GM12865 (cell line): ENCODE measurements around the gene LAMB4.

Experiments
- DNase-seq: peaks from one replicate; pipeline ENCODE4 v3.0.0; 2010; ENCODE audit warnings: low read depth
- H3K4me3 ChIP-seq: 2 replicates; pipeline ENCODE4 v1.5.1; 2011; ENCODE audit warnings: mild to moderate bottlenecking, low read depth, low read length, control low read depth
- TF ChIP-seq, protein P1 (sequence below): IDR thresholded peaks from 2 replicates; pipeline ENCODE4 v1.5.1; 2011; ENCODE audit warnings: low read length, control low read depth, low read depth, inconsistent platforms; ENCODE audit not compliant: insufficient read depth; ENCODE audit errors: missing control alignments

The LAMB4 gene

DNA sequence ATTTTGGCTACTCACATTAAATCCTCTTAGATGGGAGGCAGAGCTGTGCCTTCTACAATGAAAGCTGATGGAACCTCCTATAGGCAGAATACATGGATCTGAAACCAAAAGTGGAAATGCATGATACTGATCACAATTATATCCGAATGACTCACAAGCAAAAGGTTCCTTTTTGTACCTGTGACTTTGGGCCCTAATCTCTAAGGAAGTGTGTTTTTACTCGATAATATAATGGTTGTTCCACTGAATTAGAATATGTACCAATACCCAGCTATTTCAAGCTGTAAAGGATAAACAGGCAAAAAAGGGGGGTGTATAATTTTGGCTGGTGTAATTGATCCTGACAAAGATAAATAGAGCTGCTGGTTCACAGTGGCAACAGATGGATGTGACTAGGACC lies 109.6 kb downstream of the LAMB4 start:
- TF ChIP-seq, protein P1, sequence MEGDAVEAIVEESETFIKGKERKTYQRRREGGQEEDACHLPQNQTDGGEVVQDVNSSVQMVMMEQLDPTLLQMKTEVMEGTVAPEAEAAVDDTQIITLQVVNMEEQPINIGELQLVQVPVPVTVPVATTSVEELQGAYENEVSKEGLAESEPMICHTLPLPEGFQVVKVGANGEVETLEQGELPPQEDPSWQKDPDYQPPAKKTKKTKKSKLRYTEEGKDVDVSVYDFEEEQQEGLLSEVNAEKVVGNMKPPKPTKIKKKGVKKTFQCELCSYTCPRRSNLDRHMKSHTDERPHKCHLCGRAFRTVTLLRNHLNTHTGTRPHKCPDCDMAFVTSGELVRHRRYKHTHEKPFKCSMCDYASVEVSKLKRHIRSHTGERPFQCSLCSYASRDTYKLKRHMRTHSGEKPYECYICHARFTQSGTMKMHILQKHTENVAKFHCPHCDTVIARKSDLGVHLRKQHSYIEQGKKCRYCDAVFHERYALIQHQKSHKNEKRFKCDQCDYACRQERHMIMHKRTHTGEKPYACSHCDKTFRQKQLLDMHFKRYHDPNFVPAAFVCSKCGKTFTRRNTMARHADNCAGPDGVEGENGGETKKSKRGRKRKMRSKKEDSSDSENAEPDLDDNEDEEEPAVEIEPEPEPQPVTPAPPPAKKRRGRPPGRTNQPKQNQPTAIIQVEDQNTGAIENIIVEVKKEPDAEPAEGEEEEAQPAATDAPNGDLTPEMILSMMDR = no peak
- no peak for DNase-seq
- no peak overlapping the region for H3K4me3 ChIP-seq

DNA sequence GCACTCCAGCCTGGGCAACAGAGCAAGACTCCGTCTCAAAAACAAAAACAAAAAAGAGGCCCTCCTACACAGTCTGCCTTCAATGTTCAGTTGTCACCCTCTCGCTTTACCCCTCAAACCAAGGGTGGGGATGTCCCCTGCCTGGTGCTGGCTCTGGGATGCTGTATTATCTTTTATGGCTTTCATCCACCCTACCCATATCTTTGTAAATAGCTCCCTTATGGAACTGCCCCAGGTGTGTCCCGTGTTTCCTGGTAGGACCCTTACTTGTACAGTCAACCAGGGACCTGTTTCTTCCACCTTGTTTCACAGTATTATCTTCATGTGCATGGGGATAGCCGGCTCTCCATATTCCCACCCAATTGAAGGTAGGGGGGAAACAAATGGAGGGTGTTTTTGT lies 111.5 kb downstream of the LAMB4 start:
- H3K4me3 ChIP-seq = no peak overlapping the region
- TF ChIP-seq, protein P1 = no peak
- DNase-seq = no peak

DNA sequence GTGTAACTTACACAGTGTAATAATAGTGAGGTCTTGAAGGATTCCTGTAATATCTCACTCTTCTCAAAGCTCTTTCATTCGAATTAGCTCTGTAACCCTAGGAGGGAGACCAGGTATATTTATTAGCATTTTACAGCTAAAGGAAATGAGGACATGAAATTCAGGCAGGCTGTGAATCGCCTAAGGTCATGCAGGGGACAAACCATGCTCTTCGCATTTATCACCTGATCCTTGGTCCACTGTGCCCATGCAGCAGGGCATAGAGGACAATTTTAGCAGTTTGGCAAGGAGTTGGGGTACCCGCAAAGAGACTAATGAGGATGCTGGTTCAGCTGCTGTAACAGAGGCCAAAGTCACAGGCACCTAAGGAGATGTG lies 112.4 kb downstream of the LAMB4 start:
- H3K4me3 ChIP-seq = no peak overlapping the region
- TF ChIP-seq, protein P1 = no peak
- no peak for DNase-seq

DNA sequence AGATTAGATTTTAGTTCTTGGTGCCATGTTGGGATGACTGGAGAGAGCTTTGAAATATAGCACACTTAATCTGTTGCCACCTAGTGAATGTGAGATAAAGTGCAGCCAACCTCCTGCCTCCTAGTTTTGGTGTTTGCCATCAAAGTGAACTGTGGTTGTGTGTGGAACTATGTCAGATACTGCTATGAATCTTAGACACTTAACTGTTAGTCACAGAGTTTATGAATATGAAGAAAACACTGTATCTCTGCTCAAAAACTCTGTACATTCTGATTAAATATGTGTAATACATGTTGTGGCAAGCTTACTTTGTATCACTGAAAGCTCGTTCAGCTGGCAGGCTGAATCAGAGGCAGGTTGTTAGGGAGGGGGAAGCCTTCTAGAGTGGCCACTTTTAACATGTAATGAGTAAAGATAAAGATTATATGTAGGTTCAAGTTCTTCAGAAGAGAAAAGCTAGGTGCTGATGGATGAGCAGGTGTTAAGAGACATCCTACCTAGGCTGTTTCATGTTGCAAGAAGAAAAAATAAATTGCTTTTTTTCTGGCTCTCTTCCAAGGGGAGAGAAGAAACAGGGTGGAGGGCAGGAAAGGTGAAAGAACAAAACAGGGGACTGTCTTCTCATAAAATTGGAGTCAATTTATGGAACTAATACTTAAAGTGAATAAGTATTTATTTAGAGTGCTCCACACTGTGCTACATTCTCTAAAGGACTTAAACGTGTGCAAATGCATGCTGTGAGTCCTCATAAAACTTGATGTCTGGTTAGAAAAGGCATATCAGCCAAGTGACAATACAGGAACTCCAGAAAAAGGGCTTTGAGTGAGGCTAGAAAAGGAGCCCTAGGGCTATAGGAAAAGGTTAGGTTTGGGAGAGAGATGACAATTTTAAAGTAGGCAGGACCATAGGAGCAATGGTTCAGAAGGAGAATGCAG lies 113.1 kb downstream of the LAMB4 start:
- H3K4me3 ChIP-seq = no peak overlapping the region
- TF ChIP-seq, protein P1 = peak; percentile 18
- DNase-seq = peak; percentile 7

DNA sequence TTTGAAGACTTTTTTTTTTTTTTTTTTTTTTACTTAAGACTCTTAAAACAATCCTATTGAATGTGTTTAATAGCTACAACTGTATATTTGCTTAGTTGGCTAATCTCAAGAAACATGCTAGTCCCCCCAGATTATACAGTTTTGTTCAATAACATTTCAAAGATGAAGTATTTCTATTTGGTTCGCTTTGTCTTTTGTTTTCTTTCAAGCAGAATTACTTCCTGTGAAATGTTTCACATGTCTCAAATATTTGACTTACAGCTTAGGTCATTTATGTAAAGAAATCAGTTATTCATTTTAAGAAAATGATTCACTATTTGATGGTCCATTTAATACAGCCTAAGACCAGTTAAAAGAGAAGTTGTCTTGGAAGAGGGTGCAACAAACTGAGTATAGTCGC lies 114.4 kb downstream of the LAMB4 start:
- TF ChIP-seq, protein P1 = no peak
- H3K4me3 ChIP-seq = no peak overlapping the region
- no peak for DNase-seq

DNA sequence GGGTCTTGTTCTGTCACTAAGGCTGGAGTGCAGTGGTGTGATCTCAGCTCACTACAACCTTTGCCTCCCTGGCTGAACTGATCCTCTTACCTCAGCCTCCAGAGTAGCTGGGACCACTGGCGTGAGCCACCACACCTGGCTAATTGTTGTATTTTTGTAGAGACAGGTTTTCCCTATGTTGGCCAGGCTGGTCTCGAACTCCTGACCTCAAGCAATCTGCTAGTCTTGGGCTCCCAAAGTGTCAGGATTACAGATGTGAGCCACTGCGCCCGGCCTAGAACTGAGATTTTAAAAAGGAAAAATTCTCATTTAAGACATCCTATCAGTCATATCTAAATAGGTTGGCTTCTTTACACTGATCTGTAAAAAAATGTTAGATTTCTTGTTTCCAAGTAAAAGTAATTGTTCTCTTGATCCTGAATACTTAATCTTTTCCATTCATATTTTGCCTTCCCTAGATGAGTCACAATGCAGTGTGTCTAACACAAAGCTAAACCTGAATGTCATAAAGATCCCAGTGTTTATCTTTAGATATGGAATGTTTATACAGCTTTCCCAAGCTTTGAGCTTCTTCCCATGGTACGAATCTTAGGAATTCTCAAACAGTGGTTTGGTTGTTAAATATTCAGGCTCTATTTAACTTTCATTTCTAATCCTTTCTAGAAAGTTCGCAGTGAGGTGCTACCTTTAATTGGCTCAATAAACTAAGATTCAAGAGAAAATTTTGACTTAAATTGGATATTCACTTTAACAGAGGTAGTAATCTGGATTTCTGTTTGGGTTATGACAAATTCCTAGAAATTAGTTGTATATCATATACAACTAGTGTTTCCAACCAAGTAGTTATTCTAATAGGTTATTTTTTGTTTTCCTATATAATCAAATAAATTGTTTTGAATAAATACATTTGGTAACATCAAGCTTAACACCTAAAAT lies 115.1 kb downstream of the LAMB4 start:
- TF ChIP-seq, protein P1 = no peak
- H3K4me3 ChIP-seq = no peak overlapping the region
- DNase-seq = no peak
